Nephron (organoid): Measurements from ENCODE around the gene SERPINH1.
"Not testable (repeated sequence)": the region's sequence is repeated elsewhere in the genome, so short reads cannot be mapped to it uniquely, and the experiment has no call there.

Experiments
- H3K27ac Mint-ChIP-seq, 3 experiments: 2 replicates each; pipeline ENCODE4 v1.8.0; 2020; ENCODE audit warnings: mixed read lengths in 3 of 3, mild to moderate bottlenecking in 2 of 3, moderate library complexity in 1 of 3
- H3K27me3 Mint-ChIP-seq: 2 replicates; pipeline ENCODE4 v1.8.0; 2021; ENCODE audit warnings: low read depth, mild to moderate bottlenecking, moderate library complexity, mixed read lengths
- H3K36me3 Mint-ChIP-seq: 2 replicates; pipeline ENCODE4 v1.8.0; 2020; ENCODE audit warnings: low read depth, mixed read lengths
- H3K4me1 Mint-ChIP-seq: 2 replicates; pipeline ENCODE4 v1.8.0; 2020; ENCODE audit warnings: mixed read lengths
- H3K4me3 Mint-ChIP-seq, 3 experiments: 2 replicates each; pipeline ENCODE4 v1.8.0; 2020; ENCODE audit warnings: mild to moderate bottlenecking in 3 of 3, mixed read lengths in 3 of 3, moderate library complexity in 2 of 3
- H3K9me3 Mint-ChIP-seq: 2 replicates; pipeline ENCODE4 v1.8.0; 2020; ENCODE audit warnings: mixed read lengths
- TF ChIP-seq, protein P1 (sequence below), 3 experiments: fragments of 200-600 bp; sonication (generic); IDR thresholded peaks; one replicate each; pipeline ENCODE4 v1.5.0; 2021; ENCODE audit warnings: antibody characterized with exemption in 3 of 3; ENCODE audit not compliant: unreplicated experiment in 3 of 3

The SERPINH1 gene

DNA sequence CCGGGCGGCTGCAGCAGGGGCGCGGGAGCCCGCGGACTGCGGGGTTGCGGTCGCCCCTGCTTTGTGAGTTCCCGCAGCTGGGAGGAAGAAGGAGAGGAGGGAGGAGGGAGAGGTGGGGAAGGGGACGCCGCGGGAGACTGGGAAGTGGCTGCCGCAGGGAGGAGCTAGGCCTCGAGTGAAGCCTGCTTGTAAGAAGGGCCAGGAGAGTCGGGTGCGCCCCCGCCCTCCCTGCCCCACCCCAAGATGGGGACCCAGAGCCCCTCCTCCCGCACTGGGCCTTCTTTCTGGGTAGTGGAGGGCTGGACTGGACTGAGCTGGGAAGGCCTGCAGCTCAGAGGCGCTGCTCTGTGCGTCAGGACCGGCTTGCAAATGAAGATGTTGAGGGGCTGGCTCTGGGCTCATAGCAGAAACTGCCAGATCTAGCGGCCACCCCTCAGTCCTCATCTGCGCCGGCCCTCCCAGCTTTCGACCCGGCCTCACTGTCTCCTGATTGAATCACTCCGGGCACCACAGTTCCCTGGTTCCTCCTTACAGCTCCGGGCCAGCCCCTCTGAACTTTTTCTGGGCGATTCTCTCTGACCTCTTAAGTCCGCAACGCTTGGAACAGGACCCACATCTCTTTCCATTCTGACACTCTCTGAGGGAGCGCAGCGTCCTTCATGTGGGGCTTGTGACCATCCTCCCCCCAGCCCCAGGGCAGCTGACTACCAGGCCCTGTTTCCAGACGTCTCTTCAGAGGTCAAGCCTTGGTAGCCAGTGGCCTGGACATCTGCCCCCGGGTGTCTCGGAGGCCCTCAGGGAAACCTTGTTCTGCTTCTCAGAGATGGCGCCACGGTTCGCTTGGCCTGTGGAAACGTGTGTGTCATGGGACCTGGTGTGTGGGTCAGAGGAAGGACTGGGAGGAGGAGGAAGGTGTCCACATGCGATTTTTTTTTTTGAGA lies 21.9 kb downstream of the SERPINH1 start:
- TF ChIP-seq, protein P1, sequence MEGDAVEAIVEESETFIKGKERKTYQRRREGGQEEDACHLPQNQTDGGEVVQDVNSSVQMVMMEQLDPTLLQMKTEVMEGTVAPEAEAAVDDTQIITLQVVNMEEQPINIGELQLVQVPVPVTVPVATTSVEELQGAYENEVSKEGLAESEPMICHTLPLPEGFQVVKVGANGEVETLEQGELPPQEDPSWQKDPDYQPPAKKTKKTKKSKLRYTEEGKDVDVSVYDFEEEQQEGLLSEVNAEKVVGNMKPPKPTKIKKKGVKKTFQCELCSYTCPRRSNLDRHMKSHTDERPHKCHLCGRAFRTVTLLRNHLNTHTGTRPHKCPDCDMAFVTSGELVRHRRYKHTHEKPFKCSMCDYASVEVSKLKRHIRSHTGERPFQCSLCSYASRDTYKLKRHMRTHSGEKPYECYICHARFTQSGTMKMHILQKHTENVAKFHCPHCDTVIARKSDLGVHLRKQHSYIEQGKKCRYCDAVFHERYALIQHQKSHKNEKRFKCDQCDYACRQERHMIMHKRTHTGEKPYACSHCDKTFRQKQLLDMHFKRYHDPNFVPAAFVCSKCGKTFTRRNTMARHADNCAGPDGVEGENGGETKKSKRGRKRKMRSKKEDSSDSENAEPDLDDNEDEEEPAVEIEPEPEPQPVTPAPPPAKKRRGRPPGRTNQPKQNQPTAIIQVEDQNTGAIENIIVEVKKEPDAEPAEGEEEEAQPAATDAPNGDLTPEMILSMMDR (IDR thresholded peaks at IDR 0.05; ENCODE audit: unreplicated experiment in 3 of 3), result no peak
- Mint-ChIP-seq H3K27ac (peak overlapping the region; percentile 100), H3K9me3 (no peaks in the 10 kb centered on the region), H3K36me3 (no peaks in the 10 kb centered on the region), H3K4me3 (peak overlapping the region; percentile 81 to 94 (median 93)), H3K4me1 (peaks cover 34% of the 10 kb centered on the region), H3K27me3 (peaks cover 1% of the 10 kb centered on the region)

- H3K4me3 Mint-ChIP-seq, result peak overlapping the region; percentile 81 to 94 (median 93)
- not testable (repeated sequence) for H3K27me3 Mint-ChIP-seq, H3K9me3 Mint-ChIP-seq, H3K36me3 Mint-ChIP-seq
- H3K4me1 Mint-ChIP-seq, result peaks cover 35% of the 10 kb centered on the region
- peak overlapping the region; percentile 100 for H3K27ac Mint-ChIP-seq
These were observed 22.7 kb downstream of the SERPINH1 start for GRCh38 chr11:75584659-75585292.

GRCh38 chr11:75585293-75585670 lies 23.2 kb downstream of the SERPINH1 start:
- Mint-ChIP-seq H3K27ac (peak overlapping the region; percentile 100), H3K36me3 (no peaks in the 10 kb centered on the region), H3K27me3 (peaks cover 6% of the 10 kb centered on the region), H3K4me1 (peaks cover 40% of the 10 kb centered on the region), H3K9me3 (no peaks in the 10 kb centered on the region), H3K4me3 (peak overlapping the region; percentile 81 to 94 (median 93))
- TF ChIP-seq, protein P1 (IDR thresholded peaks at IDR 0.05; ENCODE audit: unreplicated experiment in 3 of 3), result no peak

DNA sequence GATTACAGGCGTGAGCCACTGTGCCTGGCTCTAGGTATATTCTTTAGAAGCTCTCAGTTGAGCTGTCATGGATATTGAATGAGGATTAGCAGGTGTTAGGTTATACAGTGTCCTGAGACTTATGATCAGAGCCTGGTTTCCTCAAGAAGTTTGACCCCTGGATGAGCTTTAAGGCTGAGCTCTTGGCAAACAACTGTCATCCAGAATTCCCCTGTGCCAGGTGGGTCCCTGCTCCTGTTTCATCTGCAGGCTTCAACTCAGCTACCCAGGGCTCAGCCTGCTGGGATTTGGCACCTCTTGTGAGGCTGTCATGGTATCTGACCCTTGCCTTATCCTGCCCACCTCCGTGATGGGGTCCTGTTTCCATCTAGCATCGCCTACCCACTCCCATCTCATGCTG lies 24.3 kb downstream of the SERPINH1 start:
- no peaks in the 10 kb centered on the region for H3K9me3 Mint-ChIP-seq

GRCh38 chr11:75588051-75588481 lies 26.0 kb downstream of the SERPINH1 start:
- Mint-ChIP-seq H3K27ac (no peak overlapping the region), H3K4me3 (no peak overlapping the region), H3K36me3 (no peaks in the 10 kb centered on the region), H3K27me3 (peaks cover 15% of the 10 kb centered on the region), H3K9me3 (no peaks in the 10 kb centered on the region), H3K4me1 (peaks cover 46% of the 10 kb centered on the region)
- TF ChIP-seq, protein P1 (IDR thresholded peaks at IDR 0.05; ENCODE audit: unreplicated experiment in 3 of 3), result no peak

More for the DNA sequence above, 24.3 kb downstream of the SERPINH1 start:
- Mint-ChIP-seq H3K36me3 (no peaks in the 10 kb centered on the region), H3K4me3 (peak overlapping the region in 1 of 3 experiments; percentile 31), H3K4me1 (peaks cover 40% of the 10 kb centered on the region), H3K27me3 (peaks cover 6% of the 10 kb centered on the region), H3K27ac (peak overlapping the region in 1 of 3 experiments; percentile 30)
- TF ChIP-seq, protein P1 (IDR thresholded peaks at IDR 0.05; ENCODE audit: unreplicated experiment in 3 of 3), result no peak

DNA sequence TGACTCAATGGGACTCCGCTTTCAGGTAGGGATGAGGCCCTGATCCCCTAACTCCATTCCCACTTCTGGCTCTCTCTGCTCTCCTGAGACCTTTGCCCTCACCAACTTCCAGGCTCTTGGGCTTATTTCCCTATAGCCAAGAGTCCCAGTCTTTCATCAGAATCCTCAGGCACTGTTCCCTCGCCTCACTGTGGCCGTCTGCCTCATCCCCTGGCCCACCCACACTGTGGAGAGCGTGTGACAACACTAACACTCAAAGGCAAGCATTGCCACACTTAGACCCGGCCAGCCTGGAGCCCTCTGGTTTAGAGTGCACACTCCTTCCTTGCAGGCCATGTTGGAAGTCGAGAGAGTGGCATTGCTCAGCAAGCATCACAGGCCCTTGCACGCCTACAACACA lies 27.0 kb downstream of the SERPINH1 start:
- Mint-ChIP-seq H3K27ac (peak overlapping the region in 1 of 3 experiments; percentile 12), H3K36me3 (no peaks in the 10 kb centered on the region), H3K9me3 (no peaks in the 10 kb centered on the region), H3K4me3 (no peak overlapping the region), H3K4me1 (peaks cover 52% of the 10 kb centered on the region), H3K27me3 (peaks cover 18% of the 10 kb centered on the region)
- TF ChIP-seq, protein P1 (IDR thresholded peaks at IDR 0.05; ENCODE audit: unreplicated experiment in 3 of 3), result no peak
